Measurements from ENCODE around the gene TP73. TPM values are rescaled to one million over a fixed set of nuclear protein-coding genes. Genes with fewer than 3 reads are reported as not detected.

Gene TP73
- total RNA-seq, 2 donors from 2014 or later, result 0.26 to 13.5 TPM

DNA sequence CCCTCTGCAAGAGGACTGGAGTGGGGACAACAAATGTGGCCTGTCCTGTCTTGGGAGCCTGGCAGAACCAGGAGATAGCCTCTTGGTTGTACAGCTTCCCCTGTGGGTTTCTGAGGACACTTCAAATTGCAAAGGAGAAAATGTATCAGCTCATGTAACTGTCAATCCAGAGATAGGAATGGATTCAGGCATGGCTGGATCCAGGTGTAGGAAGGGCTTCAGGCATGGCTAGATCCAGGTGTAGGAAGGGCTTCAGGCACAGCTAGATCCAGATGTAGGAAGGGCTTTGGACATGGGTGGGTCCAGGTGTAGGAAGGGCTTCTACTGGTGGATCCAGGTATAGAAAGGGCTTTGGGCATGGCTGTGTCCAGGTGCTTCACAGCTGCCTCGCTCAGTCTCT, 30.9 kb downstream of the TP73 start:
- no peaks in the 10 kb centered on the region for H3K4me1 ChIP-seq
- TF ChIP-seq POLR2A (IDR thresholded peaks at IDR 0.05), result no peak
- TF ChIP-seq, protein P1, sequence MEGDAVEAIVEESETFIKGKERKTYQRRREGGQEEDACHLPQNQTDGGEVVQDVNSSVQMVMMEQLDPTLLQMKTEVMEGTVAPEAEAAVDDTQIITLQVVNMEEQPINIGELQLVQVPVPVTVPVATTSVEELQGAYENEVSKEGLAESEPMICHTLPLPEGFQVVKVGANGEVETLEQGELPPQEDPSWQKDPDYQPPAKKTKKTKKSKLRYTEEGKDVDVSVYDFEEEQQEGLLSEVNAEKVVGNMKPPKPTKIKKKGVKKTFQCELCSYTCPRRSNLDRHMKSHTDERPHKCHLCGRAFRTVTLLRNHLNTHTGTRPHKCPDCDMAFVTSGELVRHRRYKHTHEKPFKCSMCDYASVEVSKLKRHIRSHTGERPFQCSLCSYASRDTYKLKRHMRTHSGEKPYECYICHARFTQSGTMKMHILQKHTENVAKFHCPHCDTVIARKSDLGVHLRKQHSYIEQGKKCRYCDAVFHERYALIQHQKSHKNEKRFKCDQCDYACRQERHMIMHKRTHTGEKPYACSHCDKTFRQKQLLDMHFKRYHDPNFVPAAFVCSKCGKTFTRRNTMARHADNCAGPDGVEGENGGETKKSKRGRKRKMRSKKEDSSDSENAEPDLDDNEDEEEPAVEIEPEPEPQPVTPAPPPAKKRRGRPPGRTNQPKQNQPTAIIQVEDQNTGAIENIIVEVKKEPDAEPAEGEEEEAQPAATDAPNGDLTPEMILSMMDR (IDR thresholded peaks at IDR 0.05), result no peak

DNA sequence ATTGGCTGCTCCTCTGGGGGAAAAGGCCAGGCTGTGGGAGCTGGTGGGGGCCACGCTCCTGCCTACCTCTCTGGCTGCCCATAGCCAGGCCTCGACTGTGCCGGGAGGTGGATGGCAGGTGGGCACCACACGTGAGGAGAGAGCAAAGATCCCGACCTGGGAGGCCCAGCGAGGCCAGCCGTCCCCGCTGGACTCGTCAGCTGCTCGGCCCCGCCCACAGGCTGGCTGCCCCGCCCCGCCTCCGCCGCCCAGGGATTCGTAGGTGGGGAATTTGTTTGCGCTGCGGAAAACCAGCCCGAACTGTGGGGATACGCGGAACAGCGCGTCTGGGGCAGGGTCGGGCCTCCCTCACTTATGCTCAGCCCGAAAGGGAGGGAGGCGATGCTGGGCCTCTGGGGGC, 31.7 kb downstream of the TP73 start:
- Histone ChIP-seq H3K4me3 (no peak overlapping the region), H3K27ac (no peak overlapping the region), H3K4me1 (no peaks in the 10 kb centered on the region), H3K9me3 (no peaks in the 10 kb centered on the region), H3K36me3 (replicated peaks in 1 of 2; ENCODE audit: insufficient read depth in 1 of 2, low read depth in 2 of 2) (no peaks in the 10 kb centered on the region), H3K27me3 (no peaks in the 10 kb centered on the region)
- ATAC-seq (no peak), DNase-seq (no peak)
- TF ChIP-seq POLR2A (IDR thresholded peaks at IDR 0.05), result no peak
- TF ChIP-seq, protein P1 (IDR thresholded peaks at IDR 0.05), result no peak
- WGBS, 2 donors, result 16 to 78% methylated on average over 13 to 22 of the region's 26 CpGs
- intact Hi-C loops (cut with DNase I), result no loop called here

More for the DNA sequence above, 30.9 kb downstream of the TP73 start:
- WGBS, 2 donors, result 92 to 100% methylated on average over 1 of the region's 1 CpG
- ATAC-seq, result no peak
- no peak for DNase-seq
- Histone ChIP-seq H3K27ac (no peak overlapping the region), H3K27me3 (no peaks in the 10 kb centered on the region), H3K4me3 (no peak overlapping the region), H3K36me3 (replicated peaks in 1 of 2; ENCODE audit: insufficient read depth in 1 of 2, low read depth in 2 of 2) (no peaks in the 10 kb centered on the region), H3K9me3 (no peaks in the 10 kb centered on the region)
- intact Hi-C loops (cut with DNase I), result no loop called here

DNA sequence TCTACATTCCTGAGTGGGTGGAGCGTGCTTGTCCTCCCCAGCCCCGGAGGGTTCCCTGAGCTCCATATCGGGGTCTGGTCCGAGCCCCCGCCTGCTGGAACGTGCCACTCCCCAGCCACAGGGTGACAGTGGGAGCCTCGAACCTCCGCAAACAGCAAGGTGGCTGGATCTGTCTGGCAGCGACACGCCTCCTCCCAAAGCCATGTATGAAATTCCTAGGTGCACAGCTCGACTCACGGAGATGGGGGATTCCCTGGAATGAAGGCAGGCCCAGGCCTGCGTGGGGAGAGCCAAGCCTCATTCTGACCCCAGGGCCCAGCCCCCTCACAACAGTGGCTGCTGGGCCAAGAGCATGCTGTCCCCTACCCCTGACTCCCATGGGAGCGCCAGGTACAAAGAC, 32.9 kb downstream of the TP73 start:
- TF ChIP-seq, protein P1 (IDR thresholded peaks at IDR 0.05), result no peak
- no peak for TF ChIP-seq POLR2A (IDR thresholded peaks at IDR 0.05)
- H3K9me3 ChIP-seq, result no peaks in the 10 kb centered on the region
- 72% methylated on average over 14 of the region's 14 CpGs; no CpG with 5 or more reads in 1 of the 2 donors for WGBS, 2 donors
- no peaks in the 10 kb centered on the region for H3K4me1 ChIP-seq
- no peak overlapping the region for H3K4me3 ChIP-seq
- H3K27me3 ChIP-seq, result no peaks in the 10 kb centered on the region
- DNase-seq (no peak), ATAC-seq (no peak)
- intact Hi-C loops (cut with DNase I), result no loop called here
- no peaks in the 10 kb centered on the region for H3K36me3 ChIP-seq (replicated peaks in 1 of 2; ENCODE audit: insufficient read depth in 1 of 2, low read depth in 2 of 2)
- H3K27ac ChIP-seq, result no peak overlapping the region

DNA sequence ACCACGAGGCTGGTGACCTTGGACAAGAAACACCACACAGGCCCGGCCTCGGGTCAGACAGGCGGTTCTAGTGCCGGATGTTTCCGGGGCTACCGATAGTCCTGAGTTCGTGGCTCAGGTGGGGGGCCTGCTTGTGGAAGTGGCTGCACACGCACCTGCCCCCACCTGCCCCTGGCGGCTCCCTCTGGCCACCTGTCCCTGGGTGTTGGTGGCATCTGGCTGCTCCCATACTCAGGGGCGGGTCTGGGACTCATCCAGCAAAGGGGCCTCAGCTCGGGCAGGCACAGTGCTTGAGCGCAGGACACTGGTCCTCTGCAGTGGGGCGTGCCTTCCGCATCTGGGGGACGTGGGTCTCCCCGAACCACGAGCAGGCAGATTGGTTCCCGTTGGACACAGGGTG, 33.6 kb downstream of the TP73 start:
- 72 to 75% methylated on average over 8 to 18 of the region's 19 CpGs for WGBS, 2 donors
- intact Hi-C loops (cut with DNase I), result no loop called here
- Histone ChIP-seq H3K27me3 (no peaks in the 10 kb centered on the region), H3K9me3 (no peaks in the 10 kb centered on the region), H3K27ac (no peak overlapping the region), H3K4me3 (no peak overlapping the region), H3K4me1 (no peaks in the 10 kb centered on the region), H3K36me3 (replicated peaks in 1 of 2; ENCODE audit: insufficient read depth in 1 of 2, low read depth in 2 of 2) (no peaks in the 10 kb centered on the region)
- no peak for ATAC-seq
- TF ChIP-seq, protein P1 (IDR thresholded peaks at IDR 0.05), result no peak
- TF ChIP-seq POLR2A (IDR thresholded peaks at IDR 0.05), result no peak
- DNase-seq, result no peak

DNA sequence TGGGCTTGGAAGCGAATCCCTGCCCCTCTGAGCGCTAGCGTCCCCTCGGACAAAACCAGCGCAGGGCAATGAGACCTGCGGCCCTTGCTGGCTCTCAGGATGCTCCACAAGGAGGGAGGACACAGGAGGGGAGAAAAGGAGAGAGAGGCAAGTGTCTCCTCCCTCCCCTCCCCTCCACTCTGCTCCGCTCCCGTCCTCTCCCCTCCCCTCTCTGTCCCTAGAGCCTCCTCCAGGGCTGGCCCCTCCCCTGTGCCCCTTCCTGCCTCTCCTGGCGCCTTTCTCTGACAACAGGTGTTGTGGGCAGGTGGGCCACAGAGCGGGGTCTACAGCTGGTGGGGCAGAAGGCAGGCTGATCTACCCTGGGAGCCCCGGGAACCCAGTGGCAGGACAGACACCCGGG, 35.2 kb downstream of the TP73 start:
- intact Hi-C loops (cut with DNase I), result no loop called here
- DNase-seq, result no peak
- TF ChIP-seq POLR2A (IDR thresholded peaks at IDR 0.05), result no peak
- TF ChIP-seq, protein P1 (IDR thresholded peaks at IDR 0.05), result no peak
- no peak for ATAC-seq
- Histone ChIP-seq H3K27me3 (no peaks in the 10 kb centered on the region), H3K9me3 (no peaks in the 10 kb centered on the region), H3K4me3 (no peak overlapping the region), H3K4me1 (no peaks in the 10 kb centered on the region), H3K27ac (no peak overlapping the region), H3K36me3 (replicated peaks in 1 of 2; ENCODE audit: insufficient read depth in 1 of 2, low read depth in 2 of 2) (no peaks in the 10 kb centered on the region)
- 80 to 90% methylated on average over 8 to 9 of the region's 12 CpGs for WGBS, 2 donors
